ENCODE measurements around the gene UVRAG.

The UVRAG gene

GRCh38 chr11:76159303-76159937 is 344.4 kb downstream of the UVRAG start:
- TF ChIP-seq, protein P1, sequence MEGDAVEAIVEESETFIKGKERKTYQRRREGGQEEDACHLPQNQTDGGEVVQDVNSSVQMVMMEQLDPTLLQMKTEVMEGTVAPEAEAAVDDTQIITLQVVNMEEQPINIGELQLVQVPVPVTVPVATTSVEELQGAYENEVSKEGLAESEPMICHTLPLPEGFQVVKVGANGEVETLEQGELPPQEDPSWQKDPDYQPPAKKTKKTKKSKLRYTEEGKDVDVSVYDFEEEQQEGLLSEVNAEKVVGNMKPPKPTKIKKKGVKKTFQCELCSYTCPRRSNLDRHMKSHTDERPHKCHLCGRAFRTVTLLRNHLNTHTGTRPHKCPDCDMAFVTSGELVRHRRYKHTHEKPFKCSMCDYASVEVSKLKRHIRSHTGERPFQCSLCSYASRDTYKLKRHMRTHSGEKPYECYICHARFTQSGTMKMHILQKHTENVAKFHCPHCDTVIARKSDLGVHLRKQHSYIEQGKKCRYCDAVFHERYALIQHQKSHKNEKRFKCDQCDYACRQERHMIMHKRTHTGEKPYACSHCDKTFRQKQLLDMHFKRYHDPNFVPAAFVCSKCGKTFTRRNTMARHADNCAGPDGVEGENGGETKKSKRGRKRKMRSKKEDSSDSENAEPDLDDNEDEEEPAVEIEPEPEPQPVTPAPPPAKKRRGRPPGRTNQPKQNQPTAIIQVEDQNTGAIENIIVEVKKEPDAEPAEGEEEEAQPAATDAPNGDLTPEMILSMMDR (IDR thresholded peaks at IDR 0.05; ENCODE audit: control insufficient read depth, insufficient read depth, low read depth, low read length, missing control alignments), result no peak
- no peak overlapping the region for H3K4me3 ChIP-seq (ENCODE audit: control insufficient read depth, low read depth, low read length)
- no peak for DNase-seq (ENCODE audit: low read depth)

DNA sequence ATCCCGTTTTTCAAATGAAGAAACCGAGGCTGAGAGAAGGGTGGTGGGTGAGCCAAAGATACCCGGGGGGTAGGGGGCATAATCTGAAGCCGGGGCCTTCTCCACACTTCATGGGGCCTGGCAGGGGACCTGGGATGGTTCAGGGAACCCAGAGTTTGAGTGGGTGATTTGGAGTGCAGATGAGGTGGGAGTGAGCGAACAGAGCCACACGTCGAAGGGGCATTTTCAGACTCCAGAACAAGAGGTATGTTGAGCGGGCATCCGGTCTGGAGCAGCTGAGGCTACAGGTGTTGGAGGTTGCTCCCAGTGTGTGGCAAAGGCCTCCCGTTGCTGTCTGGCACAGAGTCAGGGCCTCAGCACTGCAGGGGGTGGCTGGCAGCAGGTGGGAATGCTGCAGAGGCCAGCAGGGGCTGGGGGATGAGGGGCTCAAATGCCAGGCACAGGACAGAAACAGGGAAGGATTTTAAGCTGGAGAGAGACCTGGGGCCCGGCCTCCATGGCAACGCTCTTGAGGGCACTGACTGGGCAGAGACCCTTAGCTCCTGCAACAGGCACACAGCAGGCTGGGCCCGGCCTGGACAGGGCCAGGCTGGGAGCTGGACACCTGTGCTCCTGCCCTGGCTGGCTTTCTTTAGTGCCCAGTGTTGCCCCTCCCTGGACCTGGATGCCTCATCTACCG is 345.1 kb downstream of the UVRAG start:
- DNase-seq (ENCODE audit: low read depth), result no peak
- no peak overlapping the region for H3K4me3 ChIP-seq (ENCODE audit: control insufficient read depth, low read depth, low read length)
- TF ChIP-seq, protein P1 (IDR thresholded peaks at IDR 0.05; ENCODE audit: control insufficient read depth, insufficient read depth, low read depth, low read length, missing control alignments), result no peak

DNA sequence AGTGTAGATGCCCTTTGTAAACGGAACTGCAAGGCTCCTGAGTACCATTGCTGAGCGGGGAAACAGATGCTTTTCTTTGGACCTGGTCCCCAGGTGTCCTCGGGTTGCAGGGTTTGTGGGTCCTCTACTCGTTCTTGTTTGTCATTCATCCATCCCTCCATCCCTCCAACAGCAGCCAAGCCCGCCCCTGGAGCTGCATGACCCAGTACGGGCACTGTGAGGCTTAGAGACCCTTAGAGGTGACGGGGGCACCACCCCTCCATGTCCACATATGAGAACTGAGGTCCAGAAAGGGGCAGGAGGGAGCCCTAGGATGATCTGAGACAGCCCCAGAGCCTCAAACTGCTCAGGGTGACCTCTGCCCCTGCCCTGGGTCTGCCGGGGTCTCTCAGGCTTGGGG is 345.8 kb downstream of the UVRAG start:
- TF ChIP-seq, protein P1 (IDR thresholded peaks at IDR 0.05; ENCODE audit: control insufficient read depth, insufficient read depth, low read depth, low read length, missing control alignments), result no peak
- H3K4me3 ChIP-seq (ENCODE audit: control insufficient read depth, low read depth, low read length), result no peak overlapping the region
- no peak for DNase-seq (ENCODE audit: low read depth)

GRCh38 chr11:76161261-76161961 is 346.4 kb downstream of the UVRAG start:
- H3K4me3 ChIP-seq (ENCODE audit: control insufficient read depth, low read depth, low read length), result no peak overlapping the region
- DNase-seq (ENCODE audit: low read depth), result no peak
- TF ChIP-seq, protein P1 (IDR thresholded peaks at IDR 0.05; ENCODE audit: control insufficient read depth, insufficient read depth, low read depth, low read length, missing control alignments), result no peak

DNA sequence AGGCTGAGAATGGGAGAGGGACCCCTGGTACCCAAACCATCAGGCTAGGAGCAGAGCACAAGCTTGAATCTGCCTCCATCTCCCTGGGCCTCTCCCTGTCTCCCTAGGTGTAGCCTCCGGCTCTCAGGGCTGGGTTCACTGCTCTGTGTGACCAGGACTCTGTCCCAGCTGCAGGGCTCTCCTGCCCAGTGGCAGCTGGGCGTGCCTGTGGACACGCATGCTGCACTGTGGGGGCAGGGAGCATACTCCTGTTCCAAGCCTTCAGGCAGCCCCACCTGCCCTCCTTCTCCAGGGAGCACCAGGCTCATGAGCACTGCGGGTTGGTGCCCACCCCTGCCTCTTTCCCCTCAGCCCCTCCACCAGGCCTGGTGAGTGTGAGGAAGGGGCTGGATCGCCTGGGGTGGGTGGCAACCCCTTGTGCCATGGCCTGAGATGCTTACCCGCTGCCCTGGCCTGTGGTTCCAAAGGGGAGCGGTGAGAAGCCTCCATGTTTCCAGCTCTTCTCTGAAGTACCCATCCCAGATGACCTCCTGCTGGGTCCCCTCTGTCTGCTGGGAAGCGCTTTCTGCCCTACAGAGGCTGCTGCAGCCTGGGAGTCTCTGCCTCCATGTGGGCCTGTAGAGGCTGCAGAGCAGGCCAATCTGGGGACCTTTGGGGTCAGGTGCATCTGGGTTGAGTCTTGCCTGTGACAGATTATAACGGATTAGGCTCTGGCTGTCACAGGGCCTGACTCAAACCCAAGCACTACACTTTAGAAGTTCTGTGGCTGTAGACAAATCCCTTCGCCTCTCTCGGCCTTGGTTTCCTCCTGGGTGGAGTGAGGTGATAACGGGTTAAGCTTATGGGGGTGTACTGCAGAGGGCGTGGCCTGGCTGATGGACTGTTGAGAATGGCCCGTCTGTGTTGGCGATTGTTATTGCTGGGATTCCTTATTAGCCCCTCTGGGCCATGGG is 347.6 kb downstream of the UVRAG start:
- H3K4me3 ChIP-seq (ENCODE audit: control insufficient read depth, low read depth, low read length), result no peak overlapping the region
- TF ChIP-seq, protein P1 (IDR thresholded peaks at IDR 0.05; ENCODE audit: control insufficient read depth, insufficient read depth, low read depth, low read length, missing control alignments), result no peak
- no peak for DNase-seq (ENCODE audit: low read depth)

DNA sequence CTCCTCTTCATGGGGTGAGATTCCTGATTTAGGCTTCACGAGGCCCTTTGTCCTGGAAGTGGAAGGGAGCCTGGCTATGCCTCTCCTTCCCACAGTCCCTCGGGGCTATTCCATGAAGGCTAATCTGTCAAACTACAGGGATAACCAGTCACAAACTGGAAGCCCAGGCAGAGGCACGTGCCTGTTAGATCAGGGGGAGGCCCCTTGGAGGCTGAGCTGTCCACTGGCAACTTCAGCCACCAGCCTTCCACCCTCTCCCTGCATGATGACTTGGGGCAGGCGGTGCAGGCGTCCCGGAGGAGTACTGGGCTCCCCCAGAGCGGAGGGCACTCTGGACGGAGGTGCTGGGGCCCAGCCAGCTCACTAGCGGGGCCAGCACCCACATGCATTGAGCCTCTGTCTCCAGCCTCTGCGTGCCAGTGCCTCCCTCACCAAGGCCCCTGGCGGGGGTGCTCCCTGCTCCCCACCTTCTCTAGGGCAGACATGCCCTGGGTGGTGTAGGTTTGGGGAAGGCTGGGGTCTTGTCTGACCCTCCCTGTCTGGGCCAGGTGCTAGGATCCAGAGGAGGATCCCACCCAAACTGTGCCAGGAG is 348.4 kb downstream of the UVRAG start:
- DNase-seq (ENCODE audit: low read depth), result no peak
- no peak overlapping the region for H3K4me3 ChIP-seq (ENCODE audit: control insufficient read depth, low read depth, low read length)
- TF ChIP-seq, protein P1 (IDR thresholded peaks at IDR 0.05; ENCODE audit: control insufficient read depth, insufficient read depth, low read depth, low read length, missing control alignments), result no peak

Measured in AG09309 (cell line).